ENCODE results near the gene TNNT3. TPM values are rescaled to one million over a fixed set of nuclear protein-coding genes. Genes with fewer than 3 reads are reported as not detected.
"Not testable (repeated sequence)": the region's sequence is repeated elsewhere in the genome, so short reads cannot be mapped to it uniquely, and the experiment has no call there.

Gene TNNT3
- total RNA-seq, 1 experiment from 2014 or later, result not detected

DNA sequence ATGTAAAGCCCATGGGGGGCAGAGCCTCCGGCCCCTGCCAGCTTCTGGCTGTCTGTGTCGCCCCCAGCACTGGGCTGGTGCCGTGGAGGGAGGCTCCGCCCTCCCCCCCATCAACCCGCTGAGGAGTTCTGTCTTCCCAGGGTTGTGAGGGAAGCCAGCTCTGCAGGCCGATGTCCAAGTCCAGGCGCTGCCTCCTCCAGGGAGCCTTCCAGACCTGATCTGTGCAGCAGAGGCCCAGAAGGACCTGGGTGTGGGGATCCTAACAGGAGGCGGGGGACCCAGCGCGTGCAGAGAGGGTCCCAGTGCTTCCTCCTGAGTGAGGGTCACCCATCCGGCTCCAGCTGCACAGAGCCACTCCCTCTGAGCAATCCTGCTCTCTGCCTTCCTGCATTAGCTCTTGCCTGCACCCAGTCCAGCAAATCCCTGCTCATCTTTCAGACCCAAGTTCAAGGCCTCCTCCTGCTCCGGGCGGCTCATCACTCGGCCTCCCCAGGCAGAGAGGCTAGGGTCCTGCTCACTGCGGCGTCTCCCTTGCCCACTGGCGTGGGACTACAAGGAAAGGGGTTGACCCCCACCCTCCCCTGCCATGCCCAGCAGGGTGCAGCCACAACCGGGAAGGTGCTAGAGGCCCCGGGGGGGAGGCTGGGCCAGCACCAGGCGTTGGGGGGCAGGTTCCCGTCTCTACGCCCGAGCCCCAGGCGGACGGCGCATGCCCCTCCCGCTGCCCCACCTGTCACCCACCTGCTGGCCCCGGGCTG lies 44.2 kb upstream of the TNNT3 start:
- H3K27ac Mint-ChIP-seq (ENCODE audit: unreplicated experiment), result no peak overlapping the region
- peaks cover 11% of the 10 kb centered on the region for H3K36me3 Mint-ChIP-seq (ENCODE audit: insufficient read depth, unreplicated experiment)
- CTCF ChIA-PET, result interaction anchor here (1.3 kb wide), 1 partner anchor 181 kb away, joined by 3 read pairs; no protein-coding TSS in a partner anchor
- TF ChIP-seq, protein P1, sequence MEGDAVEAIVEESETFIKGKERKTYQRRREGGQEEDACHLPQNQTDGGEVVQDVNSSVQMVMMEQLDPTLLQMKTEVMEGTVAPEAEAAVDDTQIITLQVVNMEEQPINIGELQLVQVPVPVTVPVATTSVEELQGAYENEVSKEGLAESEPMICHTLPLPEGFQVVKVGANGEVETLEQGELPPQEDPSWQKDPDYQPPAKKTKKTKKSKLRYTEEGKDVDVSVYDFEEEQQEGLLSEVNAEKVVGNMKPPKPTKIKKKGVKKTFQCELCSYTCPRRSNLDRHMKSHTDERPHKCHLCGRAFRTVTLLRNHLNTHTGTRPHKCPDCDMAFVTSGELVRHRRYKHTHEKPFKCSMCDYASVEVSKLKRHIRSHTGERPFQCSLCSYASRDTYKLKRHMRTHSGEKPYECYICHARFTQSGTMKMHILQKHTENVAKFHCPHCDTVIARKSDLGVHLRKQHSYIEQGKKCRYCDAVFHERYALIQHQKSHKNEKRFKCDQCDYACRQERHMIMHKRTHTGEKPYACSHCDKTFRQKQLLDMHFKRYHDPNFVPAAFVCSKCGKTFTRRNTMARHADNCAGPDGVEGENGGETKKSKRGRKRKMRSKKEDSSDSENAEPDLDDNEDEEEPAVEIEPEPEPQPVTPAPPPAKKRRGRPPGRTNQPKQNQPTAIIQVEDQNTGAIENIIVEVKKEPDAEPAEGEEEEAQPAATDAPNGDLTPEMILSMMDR (IDR thresholded peaks at IDR 0.05; ENCODE audit: unreplicated experiment), result no peak
- H3K4me3 Mint-ChIP-seq (ENCODE audit: low read depth, unreplicated experiment), result no peak overlapping the region
- BruUV-seq (replicated peaks), result no TSS peak
- H3K27me3 Mint-ChIP-seq (ENCODE audit: unreplicated experiment), result peaks cover 38% of the 10 kb centered on the region
- no peaks in the 10 kb centered on the region for H3K4me1 Mint-ChIP-seq (ENCODE audit: low read depth, unreplicated experiment)
- DNase-seq, result no peak
- intact Hi-C loops (cut with micrococcal nuclease; ENCODE audit: unreplicated experiment), result no loop called here
- H3K9me3 Mint-ChIP-seq (ENCODE audit: low read depth, unreplicated experiment), result no peaks in the 10 kb centered on the region

GRCh38 chr11:1875851-1876301 lies 43.6 kb upstream of the TNNT3 start:
- H3K36me3 Mint-ChIP-seq (ENCODE audit: insufficient read depth, unreplicated experiment), result peaks cover 11% of the 10 kb centered on the region
- H3K4me3 Mint-ChIP-seq (ENCODE audit: low read depth, unreplicated experiment); intact Hi-C loops (cut with micrococcal nuclease; ENCODE audit: unreplicated experiment); H3K9me3 Mint-ChIP-seq (ENCODE audit: low read depth, unreplicated experiment); BruUV-seq (replicated peaks); H3K27ac Mint-ChIP-seq (ENCODE audit: unreplicated experiment); DNase-seq; H3K4me1 Mint-ChIP-seq (ENCODE audit: low read depth, unreplicated experiment): not testable (repeated sequence)
- CTCF ChIA-PET, result interaction anchor here (0.8 to 1.3 kb wide), 3 partner anchors 42 to 276 kb away, joined by 3 to 5 read pairs (median 3); no protein-coding TSS in a partner anchor
- H3K27me3 Mint-ChIP-seq (ENCODE audit: unreplicated experiment), result peaks cover 32% of the 10 kb centered on the region

- intact Hi-C loops (cut with micrococcal nuclease; ENCODE audit: unreplicated experiment), result no loop called here
- TF ChIP-seq, protein P1 (IDR thresholded peaks at IDR 0.05; ENCODE audit: unreplicated experiment), result peak; percentile 56
- Mint-ChIP-seq H3K4me1 (ENCODE audit: low read depth, unreplicated experiment) (no peaks in the 10 kb centered on the region), H3K4me3 (ENCODE audit: low read depth, unreplicated experiment) (no peak overlapping the region), H3K27ac (ENCODE audit: unreplicated experiment) (no peak overlapping the region), H3K36me3 (ENCODE audit: insufficient read depth, unreplicated experiment) (peaks cover 11% of the 10 kb centered on the region), H3K9me3 (ENCODE audit: low read depth, unreplicated experiment) (no peaks in the 10 kb centered on the region), H3K27me3 (ENCODE audit: unreplicated experiment) (peaks cover 26% of the 10 kb centered on the region)
- DNase-seq, result peak; percentile 72
- CTCF ChIA-PET, result interaction anchor here (0.6 to 1.3 kb wide), 5 partner anchors 41 to 275 kb away, joined by 3 to 5 read pairs (median 3); no protein-coding TSS in a partner anchor
- no TSS peak for BruUV-seq (replicated peaks)
Measured at GRCh38 chr11:1876361-1877063, 43.0 kb upstream of the TNNT3 start.

DNA sequence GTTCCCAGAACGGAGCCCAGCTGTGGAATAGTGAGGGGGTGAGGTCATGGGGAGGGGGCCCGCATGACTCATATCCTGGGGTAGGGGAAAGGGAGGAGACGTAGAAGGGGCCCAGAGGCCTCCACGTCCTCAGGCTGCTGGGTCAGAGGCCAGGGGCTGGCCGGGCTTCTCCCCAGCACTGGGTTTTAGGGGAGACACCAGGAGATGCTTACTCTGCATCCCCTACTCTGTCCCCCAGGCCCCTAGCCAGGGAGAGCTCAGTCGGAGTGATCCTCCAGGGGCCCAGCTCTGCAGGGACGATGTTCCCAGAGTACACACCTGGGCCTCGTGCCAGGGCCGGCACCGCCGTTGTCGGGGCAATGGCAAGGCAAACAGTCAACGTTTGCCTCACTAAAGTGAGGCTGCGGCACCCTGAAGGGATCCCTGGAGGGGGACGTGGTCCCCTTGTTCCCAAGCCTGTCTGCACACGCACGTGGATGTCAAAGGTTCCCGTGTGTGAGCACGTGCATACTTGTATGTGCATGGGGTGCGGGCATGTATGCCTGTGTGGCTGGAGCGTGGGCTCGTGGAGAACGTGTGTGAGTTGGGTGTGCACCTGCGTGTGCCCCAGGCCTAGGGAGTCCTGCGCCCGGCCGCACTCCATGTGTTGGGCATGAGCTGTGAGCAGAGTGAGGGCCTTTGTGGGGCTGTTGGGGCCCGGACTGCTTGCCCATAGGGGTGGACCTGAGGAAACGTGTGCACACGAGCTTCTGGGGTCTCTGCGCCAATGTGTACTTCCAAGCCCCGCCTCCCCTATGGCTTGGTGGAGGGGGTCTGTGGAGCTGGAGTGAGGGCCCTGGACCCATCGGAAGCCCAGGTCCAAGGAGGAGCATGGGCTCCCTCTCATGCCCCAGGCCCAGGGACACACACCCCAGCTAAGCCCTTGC lies 42.0 kb upstream of the TNNT3 start:
- Mint-ChIP-seq H3K9me3 (ENCODE audit: low read depth, unreplicated experiment) (no peaks in the 10 kb centered on the region), H3K27ac (ENCODE audit: unreplicated experiment) (no peak overlapping the region), H3K4me1 (ENCODE audit: low read depth, unreplicated experiment) (no peaks in the 10 kb centered on the region), H3K4me3 (ENCODE audit: low read depth, unreplicated experiment) (no peak overlapping the region), H3K27me3 (ENCODE audit: unreplicated experiment) (peaks cover 16% of the 10 kb centered on the region), H3K36me3 (ENCODE audit: insufficient read depth, unreplicated experiment) (peaks cover 11% of the 10 kb centered on the region)
- CTCF ChIA-PET, result interaction anchor here (0.6 to 1.0 kb wide), 2 partner anchors 113 to 123 kb away, joined by 3 to 5 read pairs; no protein-coding TSS in a partner anchor
- BruUV-seq (replicated peaks), result no TSS peak
- intact Hi-C loops (cut with micrococcal nuclease; ENCODE audit: unreplicated experiment), result no loop called here
- DNase-seq, result peak; percentile 30
- TF ChIP-seq, protein P1 (IDR thresholded peaks at IDR 0.05; ENCODE audit: unreplicated experiment), result no peak
